ENCODE measurements around the gene RB1.

DNA sequence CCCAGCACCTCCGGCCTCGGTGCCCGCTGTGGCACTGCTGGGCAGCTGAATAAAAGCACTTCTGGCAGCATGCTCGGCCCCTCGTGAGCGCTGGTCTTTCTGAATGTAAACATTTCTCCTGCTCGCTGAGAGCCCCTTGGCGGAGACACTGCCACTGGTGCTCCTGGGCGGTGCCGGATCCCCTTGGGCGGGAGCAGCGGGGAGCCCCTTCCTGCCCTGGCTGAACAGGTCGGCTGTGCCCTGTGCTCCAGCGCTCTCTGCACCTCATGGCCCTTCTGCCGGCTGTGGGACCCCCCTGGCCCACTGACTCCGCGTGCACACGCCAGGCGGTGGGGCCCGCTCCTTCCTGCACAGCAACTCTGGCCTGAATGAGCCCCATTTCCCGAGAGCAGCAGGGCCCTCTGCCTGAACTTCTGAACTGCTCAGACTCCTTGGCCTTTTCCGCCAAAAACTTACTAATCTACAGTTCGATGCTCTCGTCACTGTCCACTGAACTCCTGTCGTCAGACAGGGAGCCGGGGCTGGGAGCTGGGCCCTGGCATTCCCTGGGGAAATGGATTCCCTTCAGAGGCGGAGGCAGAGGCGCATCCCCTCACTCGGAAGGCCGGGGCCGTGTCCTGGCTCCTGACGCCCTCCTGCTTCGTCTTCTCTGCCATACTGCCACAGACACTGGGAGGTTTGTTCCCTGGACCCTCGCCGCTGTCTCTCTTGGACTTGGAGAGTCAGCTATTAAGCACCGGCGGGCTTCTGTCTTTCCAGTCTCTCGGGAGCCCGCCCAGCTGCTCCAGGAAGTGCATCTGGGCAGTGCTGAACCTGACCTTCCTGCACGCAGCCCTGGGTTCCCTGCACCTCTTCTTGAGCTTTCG is 14.2 kb downstream of the RB1 start:
- TF ChIP-seq POLR2AphosphoS5 (IDR thresholded peaks at IDR 0.05; ENCODE audit: borderline replicate concordance, low read depth, low read length) (no peak), FOXP2 (optimal IDR thresholded peaks at IDR 0.05; ENCODE audit: control extremely low read depth, extremely low read length, insufficient read depth) (no peak)

Data from SK-N-MC (cell line).